Measurements from ENCODE around the gene ZNF429.
"Not testable (repeated sequence)": the region's sequence is repeated elsewhere in the genome, so short reads cannot be mapped to it uniquely, and the experiment has no call there.

ZNF429 gene

GRCh38 chr19:21505459-21506451 lies at the start of gene ZNF429:
ZNF429 (plus strand) TSS chr19:21505602; CDS start chr19:21505772, 170 bp downstream.
- peak; percentile 93 for DNase-seq

- no peak for DNase-seq
Observed at GRCh38 chr19:21460686-21461085, 44.7 kb upstream of the ZNF429 start.

GRCh38 chr19:21462540-21462939 lies 42.9 kb upstream of the ZNF429 start:
- DNase-seq: no peak

GRCh38 chr19:21463449-21464105 lies 41.8 kb upstream of the ZNF429 start:
- DNase-seq: no peak

GRCh38 chr19:21466627-21467026 lies 38.8 kb upstream of the ZNF429 start:
- no peak for DNase-seq

- no peak for DNase-seq
Observed at GRCh38 chr19:21468791-21469190, 36.6 kb upstream of the ZNF429 start.

- DNase-seq: no peak
Observed at GRCh38 chr19:21472507-21472906, 32.9 kb upstream of the ZNF429 start.

GRCh38 chr19:21474671-21475181 lies 30.7 kb upstream of the ZNF429 start:
- DNase-seq: peak; percentile 13

- DNase-seq: not testable (repeated sequence)
Observed at GRCh38 chr19:21482361-21482760, 23.0 kb upstream of the ZNF429 start.

- no peak for DNase-seq
Observed at GRCh38 chr19:21482863-21483276, 22.5 kb upstream of the ZNF429 start.

- no peak for DNase-seq
Observed at GRCh38 chr19:21483589-21484170, 21.7 kb upstream of the ZNF429 start.

GRCh38 chr19:21484631-21485030 lies 20.8 kb upstream of the ZNF429 start:
- DNase-seq: no peak

GRCh38 chr19:21485926-21486325 lies 19.5 kb upstream of the ZNF429 start:
- no peak for DNase-seq

- DNase-seq: no peak
Observed at GRCh38 chr19:21487969-21488368, 17.4 kb upstream of the ZNF429 start.

GRCh38 chr19:21491146-21491545 lies 14.3 kb upstream of the ZNF429 start:
- DNase-seq: no peak

- DNase-seq: no peak
Observed at GRCh38 chr19:21492947-21493906, 12.2 kb upstream of the ZNF429 start.

- DNase-seq: no peak
Observed at GRCh38 chr19:21496876-21497275, 8.5 kb upstream of the ZNF429 start.

- no peak for DNase-seq
Observed at GRCh38 chr19:21498651-21499050, 6.8 kb upstream of the ZNF429 start.

- no peak for DNase-seq
Observed at GRCh38 chr19:21508198-21508597, 2.8 kb downstream of the ZNF429 start.

- DNase-seq: not testable (repeated sequence)
Observed at GRCh38 chr19:21511058-21511457, 5.7 kb downstream of the ZNF429 start.

- DNase-seq: not testable (repeated sequence)
Observed at GRCh38 chr19:21512609-21513008, 7.2 kb downstream of the ZNF429 start.

- no peak for DNase-seq
Observed at GRCh38 chr19:21513651-21514050, 8.2 kb downstream of the ZNF429 start.

Measured in fibroblast of upper back skin (primary cell).